GM12878 (cell line): ENCODE data around the gene DENND6B. TPM values are rescaled to one million over a fixed set of nuclear protein-coding genes. Genes with fewer than 3 reads are reported as not detected.

ENCODE experiments used
- CHD4 ChIP-seq: fragments of 200-600 bp; sonication (generic); IDR thresholded peaks from 2 replicates; pipeline ENCODE4 v1.6.1; 2016; ENCODE audit warnings: mild to moderate bottlenecking
- IRF3 ChIP-seq: fragments of 450-650 bp; IDR thresholded peaks from 2 replicates; pipeline ENCODE4 v1.6.1; 2014; ENCODE audit warnings: mild to moderate bottlenecking
- IRF5 ChIP-seq: fragments of 450-650 bp; IDR thresholded peaks from 2 replicates; pipeline ENCODE4 v1.6.1; 2017; ENCODE audit warnings: borderline replicate concordance
- PAX5 ChIP-seq: IDR thresholded peaks from 2 replicates; pipeline ENCODE4 v1.6.1; 2011; ENCODE audit warnings: low read depth, low read length, borderline replicate concordance
- PRDM15 ChIP-seq: fragments of 450-650 bp; formaldehyde crosslinking; IDR thresholded peaks from 2 replicates; pipeline ENCODE4 v1.4.0; 2020; ENCODE audit warnings: mild to moderate bottlenecking, moderate library complexity
- TBL1XR1 ChIP-seq: IDR thresholded peaks from 2 replicates; pipeline ENCODE4 v1.6.1; 2012; ENCODE audit warnings: low read depth, low read length, improper control_type of control experiment
- ZSCAN29 ChIP-seq: fragments of 450-650 bp; IDR thresholded peaks from 2 replicates; pipeline ENCODE4 v1.6.1; 2017; ENCODE audit warnings: mild to moderate bottlenecking, moderate library complexity
- polyA plus RNA-seq, 11 experiments: library from polyadenylated mRNA; depleted of rRNA in 4 of 11; unstranded in 6 of 11; stranded (reverse) in 5 of 11; fragments of >200 nt; fragmentation: Nextera tagmentation in 4 of 11; fragmentation: Illumina TruSeq in 1 of 11; extraction: Ambion mirVana in 4 of 11; extraction: Trizol in 1 of 11; gene quantifications; 1 replicate in 1 of 11; 2 replicates in 10 of 11; pipeline versions ENCODE4 v1.2.1 to v1.2.3, GENCODE V29; 2011 to 2016; ENCODE audit warnings: inconsistent platforms in 2 of 11, missing spikeins in 2 of 11, low read depth in 1 of 11
- total RNA-seq, 4 experiments: library from RNA; depleted of rRNA in 3 of 4; stranded (reverse); fragments of >200 nt in 3 of 4; fragmentation: Illumina TruSeq in 1 of 4; extraction: Trizol in 1 of 4; gene quantifications; 2 replicates each; pipeline versions ENCODE4 v1.2.1 to v1.2.3, GENCODE V29; 2013 to 2021

The DENND6B gene
- total and polyA plus RNA-seq, 10 of the 15 experiments (the other 5 are each of a cell fraction or from before 2014, with no cell fraction given) = 0.72 to 11.3 (median 6.2) TPM

GRCh38 chr22:50339945-50340879 lies 13.4 kb upstream of the DENND6B start (continued):
- TF ChIP-seq IRF3 (no peak), IRF5 (peak; percentile 68; the same call in 1 of the 2 replicates), TBL1XR1 (no peak), PAX5 (peak; percentile 47; the same call in 1 of the 2 replicates), CHD4 (peak; percentile 78; the same call in 1 of the 2 replicates), PRDM15 (CRISPR knock-in tag) (no peak), ZSCAN29 (no peak)
